ENCODE measurements around the gene STON2. TPM values are rescaled to one million over a fixed set of nuclear protein-coding genes. Genes with fewer than 3 reads are reported as not detected.

Gene STON2
- total RNA-seq, 4 donors from 2014 or later = 10.5 to 37.4 (median 14.8) TPM

DNA sequence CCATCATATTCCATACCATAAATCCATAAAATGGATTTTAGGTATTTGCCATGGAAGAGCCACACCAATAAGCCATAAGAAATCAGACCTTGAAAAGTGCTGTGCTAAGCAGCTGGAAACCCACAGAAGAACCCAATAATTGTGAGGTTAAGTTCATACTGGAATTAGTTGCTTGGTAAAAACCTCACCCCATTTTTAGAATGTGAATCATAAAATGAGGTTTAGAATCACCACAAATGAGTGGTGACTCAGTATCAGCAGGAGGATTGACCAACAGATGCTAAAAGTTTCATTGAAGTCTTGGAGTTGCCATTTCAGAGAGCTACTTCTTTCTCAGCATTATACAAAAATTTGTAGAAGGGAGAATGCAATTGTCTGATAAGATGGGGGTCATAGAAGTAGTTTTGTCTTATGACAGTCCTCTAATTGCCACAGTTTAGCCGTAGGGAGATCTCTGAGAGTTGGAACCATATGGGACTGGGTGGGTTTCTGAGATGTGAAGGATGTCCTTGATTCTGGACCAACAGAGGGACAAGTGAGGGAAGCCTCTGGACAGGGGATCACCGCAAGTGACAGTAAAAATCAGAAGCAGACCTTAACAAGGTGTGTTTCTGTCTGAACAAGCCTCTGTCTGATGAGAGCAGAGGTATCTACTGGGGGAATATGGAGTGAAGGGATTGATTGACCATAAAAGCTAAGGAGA lies 1.4 kb upstream of the STON2 start:
- TF ChIP-seq, protein P1, sequence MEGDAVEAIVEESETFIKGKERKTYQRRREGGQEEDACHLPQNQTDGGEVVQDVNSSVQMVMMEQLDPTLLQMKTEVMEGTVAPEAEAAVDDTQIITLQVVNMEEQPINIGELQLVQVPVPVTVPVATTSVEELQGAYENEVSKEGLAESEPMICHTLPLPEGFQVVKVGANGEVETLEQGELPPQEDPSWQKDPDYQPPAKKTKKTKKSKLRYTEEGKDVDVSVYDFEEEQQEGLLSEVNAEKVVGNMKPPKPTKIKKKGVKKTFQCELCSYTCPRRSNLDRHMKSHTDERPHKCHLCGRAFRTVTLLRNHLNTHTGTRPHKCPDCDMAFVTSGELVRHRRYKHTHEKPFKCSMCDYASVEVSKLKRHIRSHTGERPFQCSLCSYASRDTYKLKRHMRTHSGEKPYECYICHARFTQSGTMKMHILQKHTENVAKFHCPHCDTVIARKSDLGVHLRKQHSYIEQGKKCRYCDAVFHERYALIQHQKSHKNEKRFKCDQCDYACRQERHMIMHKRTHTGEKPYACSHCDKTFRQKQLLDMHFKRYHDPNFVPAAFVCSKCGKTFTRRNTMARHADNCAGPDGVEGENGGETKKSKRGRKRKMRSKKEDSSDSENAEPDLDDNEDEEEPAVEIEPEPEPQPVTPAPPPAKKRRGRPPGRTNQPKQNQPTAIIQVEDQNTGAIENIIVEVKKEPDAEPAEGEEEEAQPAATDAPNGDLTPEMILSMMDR (IDR thresholded peaks at IDR 0.05; ENCODE audit: low read depth) = no peak

DNA sequence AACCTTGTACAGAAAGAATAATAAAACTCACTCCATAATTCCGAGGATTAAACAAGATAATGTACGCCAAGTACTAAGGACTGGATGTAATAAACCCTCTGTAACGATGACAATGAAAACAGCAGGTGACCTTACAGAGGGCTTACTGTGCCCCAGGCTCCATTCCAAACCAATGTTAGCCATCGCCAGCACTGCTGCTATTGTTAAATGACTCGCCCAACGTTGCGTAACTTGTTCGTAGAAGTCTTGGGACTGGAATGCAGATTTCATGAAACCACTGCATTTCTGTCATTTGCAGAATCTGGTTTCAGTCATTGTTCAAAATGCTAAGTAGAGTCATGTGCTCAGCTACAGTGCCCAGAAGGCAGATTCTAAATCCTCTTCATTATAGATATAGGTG lies 728 bp upstream of the STON2 start:
- TF ChIP-seq, protein P1 (IDR thresholded peaks at IDR 0.05; ENCODE audit: low read depth) = no peak

DNA sequence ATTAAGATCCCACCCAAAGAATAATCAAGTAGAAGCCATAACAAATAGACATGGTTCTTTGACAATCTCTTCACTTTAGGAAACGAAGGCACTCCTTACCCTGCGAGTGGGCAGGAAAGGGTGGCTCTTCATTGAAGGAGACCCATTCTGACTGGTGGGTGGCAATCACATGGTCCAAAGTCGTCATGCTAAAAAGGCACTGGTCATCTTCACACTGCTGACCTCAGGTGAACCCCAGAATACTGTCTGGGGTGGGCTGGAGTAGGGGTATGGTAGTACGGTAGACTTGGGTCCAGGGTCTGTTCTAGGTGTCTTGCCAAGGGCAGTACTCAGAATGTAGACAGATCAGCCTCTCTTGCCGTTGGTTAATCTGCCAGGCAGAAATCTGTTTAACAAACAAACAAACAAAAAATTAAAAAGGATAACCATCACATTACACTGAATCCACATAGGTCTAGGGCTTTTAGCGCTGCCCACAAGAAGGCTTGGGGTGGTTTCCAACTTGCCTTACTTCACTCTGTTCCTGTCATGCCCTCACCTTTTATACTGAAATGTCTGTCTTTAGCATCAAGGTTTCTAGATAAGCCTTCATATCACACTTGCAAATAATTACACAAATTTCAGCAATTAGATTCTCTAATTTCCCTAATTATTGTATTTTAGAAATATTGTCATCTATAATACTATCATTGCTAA lies 1.8 kb downstream of the STON2 start:
- TF ChIP-seq, protein P1 (IDR thresholded peaks at IDR 0.05; ENCODE audit: low read depth) = no peak

DNA sequence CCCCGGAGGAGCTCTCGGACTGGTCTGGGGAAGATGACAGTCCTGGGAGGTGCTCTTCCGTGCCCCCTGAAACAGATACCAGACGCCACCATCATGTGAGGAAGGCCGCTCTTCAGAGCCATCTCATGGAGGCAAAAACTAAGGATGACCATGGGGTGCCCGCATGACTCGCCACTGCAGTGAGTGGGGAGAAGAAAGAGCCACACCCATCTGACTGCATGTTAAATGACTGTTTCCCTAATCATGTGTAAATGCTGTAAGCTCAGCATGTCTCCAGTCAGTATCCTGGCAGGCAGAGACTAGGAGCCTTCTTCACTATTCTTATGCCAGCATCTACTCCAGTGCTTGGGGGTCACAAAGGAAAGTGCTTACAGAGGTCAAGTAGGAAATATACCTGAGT lies 4.0 kb downstream of the STON2 start:
- TF ChIP-seq, protein P1 (IDR thresholded peaks at IDR 0.05; ENCODE audit: low read depth) = no peak

DNA sequence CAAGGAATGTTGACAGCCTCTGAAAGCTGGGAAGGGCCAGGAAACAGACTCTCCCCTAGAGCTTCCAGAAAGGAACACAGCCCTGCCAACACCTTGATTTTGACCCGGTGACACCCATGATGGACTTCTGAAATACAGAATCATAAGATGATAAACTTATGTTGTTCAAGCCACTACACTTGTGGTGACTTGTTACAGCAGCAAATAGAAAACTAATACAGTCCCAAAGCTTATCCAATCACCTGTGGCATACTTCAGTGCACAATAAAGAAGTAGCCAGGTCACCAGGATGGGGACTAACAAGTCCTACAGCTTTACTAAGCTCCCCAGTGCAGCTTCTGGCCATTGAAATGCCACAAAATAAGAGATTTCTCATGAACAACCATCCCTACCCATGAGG lies 5.4 kb downstream of the STON2 start:
- TF ChIP-seq, protein P1 (IDR thresholded peaks at IDR 0.05; ENCODE audit: low read depth) = no peak

DNA sequence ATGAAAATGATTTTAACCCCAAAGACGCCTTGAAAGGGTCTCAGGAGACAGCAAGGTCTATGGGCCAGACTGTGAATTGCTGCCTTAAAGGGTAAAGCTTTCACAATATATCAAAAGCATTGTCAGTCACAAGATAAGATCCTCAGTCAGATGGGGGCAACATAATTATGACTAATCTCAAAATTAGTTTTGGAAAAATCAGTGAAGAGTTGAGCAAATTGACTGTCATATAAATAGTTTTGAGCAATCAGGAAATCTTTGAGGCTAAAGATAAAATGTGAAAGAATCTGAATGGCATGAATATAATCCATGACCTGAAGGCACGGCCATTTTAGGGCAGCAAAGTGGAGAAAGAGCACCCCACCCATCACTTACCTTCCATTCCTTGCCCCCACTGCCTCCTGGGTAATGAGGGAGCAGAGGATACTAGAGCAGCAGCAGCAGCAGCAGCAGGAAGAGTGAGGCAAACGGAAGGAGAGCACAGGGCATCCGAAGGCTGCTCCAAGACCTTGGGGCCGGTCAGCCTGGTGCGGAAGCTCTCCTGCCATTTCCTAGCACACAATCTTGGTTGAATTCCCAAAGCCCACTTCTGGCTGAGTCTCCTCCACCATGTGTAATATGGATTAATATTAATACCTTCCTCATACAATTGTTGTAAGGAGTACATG lies 7.0 kb downstream of the STON2 start:
- TF ChIP-seq, protein P1 (IDR thresholded peaks at IDR 0.05; ENCODE audit: low read depth) = no peak

DNA sequence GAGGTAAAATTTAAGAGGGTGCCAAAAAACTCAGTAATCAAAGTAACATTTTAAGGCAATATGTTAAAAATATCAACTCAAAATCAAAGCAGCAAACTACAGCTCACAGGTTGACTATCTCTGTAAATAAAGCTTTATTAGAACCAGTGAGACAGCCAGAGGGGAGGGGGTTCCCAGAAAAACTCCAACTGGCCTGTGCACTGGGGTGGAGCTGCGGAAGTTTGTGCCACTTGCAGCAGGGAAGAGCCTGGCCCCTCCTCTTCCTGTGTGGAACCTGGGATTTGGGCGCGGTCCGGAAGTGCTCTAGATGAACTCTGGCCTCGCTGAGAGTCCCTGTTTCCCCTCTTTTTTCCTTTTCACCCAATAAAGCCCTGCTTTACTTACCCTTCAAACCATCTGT lies 8.1 kb downstream of the STON2 start:
- TF ChIP-seq, protein P1 (IDR thresholded peaks at IDR 0.05; ENCODE audit: low read depth) = no peak

All from subcutaneous adipose tissue (tissue), 4 donors.